ENCODE results near the gene RAB3A.

RAB3A gene

GRCh38 chr19:18149596-18149975, 54.3 kb downstream of the RAB3A start:
- DNase-seq (ENCODE audit: low spot score), result no peak

- DNase-seq (ENCODE audit: low spot score), result no peak
Observed at GRCh38 chr19:18147396-18147795, 56.4 kb downstream of the RAB3A start.
